ENCODE measurements around the gene ACTR5. TPM values are rescaled to one million over a fixed set of nuclear protein-coding genes. Genes with fewer than 3 reads are reported as not detected.

ACTR5 gene
- total and polyA plus RNA-seq, 8 donors: 6.2 to 13.6 (median 11.7) TPM

DNA sequence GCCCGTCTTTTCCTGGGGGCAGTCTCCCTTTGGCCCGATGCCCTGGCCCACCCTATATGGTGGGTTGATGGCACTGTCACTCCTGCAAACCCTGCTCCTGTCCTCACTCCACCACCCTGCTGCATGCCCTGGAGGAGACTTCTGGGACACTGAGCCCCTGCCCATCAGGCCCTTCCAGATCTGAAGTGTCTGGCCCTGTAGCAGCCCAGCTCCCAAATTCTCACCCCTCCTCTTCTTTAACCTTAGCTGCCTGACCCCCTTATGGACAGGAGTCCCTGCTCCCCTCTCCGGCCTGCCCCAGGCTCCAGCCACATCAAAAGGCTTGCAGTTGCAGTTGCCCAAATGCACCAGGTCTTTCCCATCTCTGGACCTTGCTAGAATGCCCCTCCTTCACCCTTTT, 44.7 kb upstream of the ACTR5 start:
- DNase-seq (no peak), ATAC-seq (no peak)
- no peak overlapping the region for H3K27ac ChIP-seq
- H3K36me3 ChIP-seq: no peaks in the 10 kb centered on the region
- H3K9me3 ChIP-seq: no peaks in the 10 kb centered on the region
- intact Hi-C loops (cut with DNase I): no loop called here
- no peaks in the 10 kb centered on the region for H3K4me1 ChIP-seq
- H3K4me3 ChIP-seq: no peak overlapping the region
- H3K27me3 ChIP-seq: peaks cover 0 to 86% of the 10 kb centered on the region in 2 donors
- no peak for TF ChIP-seq CTCF (IDR thresholded peaks at IDR 0.05)

- Histone ChIP-seq H3K4me3 (no peak overlapping the region), H3K4me1 (no peaks in the 10 kb centered on the region), H3K9me3 (no peaks in the 10 kb centered on the region), H3K27me3 (peaks cover 0 to 89% of the 10 kb centered on the region in 2 donors), H3K36me3 (no peaks in the 10 kb centered on the region), H3K27ac (no peak overlapping the region)
- ATAC-seq (no peak), DNase-seq (no peak)
- intact Hi-C loops (cut with DNase I): no loop called here
- TF ChIP-seq CTCF (IDR thresholded peaks at IDR 0.05): no peak
Measured at GRCh38 chr20:38704136-38704535, 44.1 kb upstream of the ACTR5 start.

DNA sequence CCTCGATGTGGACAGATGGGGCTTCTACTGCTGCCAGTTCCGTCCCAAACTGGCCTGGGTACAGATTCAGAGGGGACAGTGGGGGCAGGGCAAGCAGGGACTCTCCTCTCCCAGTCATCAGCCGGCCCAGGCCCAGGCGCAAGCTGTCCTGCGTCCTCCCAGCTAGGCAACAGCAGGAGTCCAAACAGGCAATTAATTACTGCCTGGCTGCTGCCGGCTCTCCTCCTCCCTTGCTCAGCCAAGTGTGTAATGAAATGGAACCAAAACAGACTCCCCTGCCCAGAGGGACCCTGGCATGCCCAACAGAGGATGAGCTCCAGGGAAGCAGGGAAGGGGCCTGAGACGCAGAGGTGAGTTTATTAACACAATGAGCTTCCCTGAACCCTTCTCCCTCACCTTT, 41.8 kb upstream of the ACTR5 start:
- Histone ChIP-seq H3K36me3 (no peaks in the 10 kb centered on the region), H3K9me3 (no peaks in the 10 kb centered on the region), H3K27me3 (peaks cover 0 to 74% of the 10 kb centered on the region in 2 donors), H3K27ac (no peak overlapping the region), H3K4me3 (no peak overlapping the region), H3K4me1 (no peaks in the 10 kb centered on the region)
- intact Hi-C loops (cut with DNase I): no loop called here
- no peak for DNase-seq
- no peak for ATAC-seq
- TF ChIP-seq CTCF (IDR thresholded peaks at IDR 0.05): no peak

- Histone ChIP-seq H3K4me1 (no peaks in the 10 kb centered on the region), H3K36me3 (no peaks in the 10 kb centered on the region), H3K9me3 (no peaks in the 10 kb centered on the region), H3K27me3 (peaks cover 0 to 84% of the 10 kb centered on the region in 2 donors), H3K4me3 (no peak overlapping the region), H3K27ac (no peak overlapping the region)
- no peak for ATAC-seq
- intact Hi-C loops (cut with DNase I): no loop called here
- DNase-seq: no peak
- no peak for TF ChIP-seq CTCF (IDR thresholded peaks at IDR 0.05)
Measured at GRCh38 chr20:38714308-38714707, 34.0 kb upstream of the ACTR5 start.

DNA sequence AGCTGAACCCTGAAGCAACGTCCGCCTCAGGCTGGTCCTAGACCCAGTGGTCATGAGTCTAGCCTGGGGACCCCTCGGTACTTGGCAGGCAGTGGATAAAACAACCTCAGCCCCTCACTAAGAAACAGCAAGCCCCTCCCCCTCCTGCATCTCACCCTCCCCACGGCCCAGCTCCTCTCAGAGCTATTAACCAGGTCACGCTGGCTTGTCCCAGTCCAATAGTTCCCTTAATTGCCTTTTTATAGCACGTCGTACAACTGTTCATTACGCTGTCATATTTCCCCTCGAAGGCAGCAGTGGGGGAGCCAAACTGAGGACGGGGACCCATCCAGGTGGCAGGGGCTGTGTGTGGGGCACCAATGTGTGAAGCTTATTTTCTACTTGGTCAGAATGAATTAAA, 32.6 kb upstream of the ACTR5 start:
- Histone ChIP-seq H3K4me1 (no peaks in the 10 kb centered on the region), H3K4me3 (no peak overlapping the region), H3K36me3 (no peaks in the 10 kb centered on the region), H3K27ac (no peak overlapping the region), H3K9me3 (no peaks in the 10 kb centered on the region), H3K27me3 (peaks cover 0 to 95% of the 10 kb centered on the region in 2 donors)
- intact Hi-C loops (cut with DNase I): no loop called here
- no peak for TF ChIP-seq CTCF (IDR thresholded peaks at IDR 0.05)
- DNase-seq: no peak
- ATAC-seq: no peak
